Thyroid gland (tissue), 4 donors: ENCODE measurements around the gene CEP170B. TPM values are rescaled to one million over a fixed set of nuclear protein-coding genes. Genes with fewer than 3 reads are reported as not detected.

Experiments
- DNase-seq, 2 donors: peaks; one replicate each; pipeline ENCODE4 v3.0.0-alpha.2; 2019
- H3K27ac ChIP-seq, 3 donors: fragments of 200-600 bp; sonication (generic); 1 replicate in 2 of 3; 2 replicates in 1 of 3; pipeline ENCODE4 v1.5.1; 2016 to 2019; ENCODE audit warnings: mild to moderate bottlenecking in 1 of 3, moderate library complexity in 1 of 3
- H3K27me3 ChIP-seq: fragments of 200-600 bp; sonication (generic); one replicate; pipeline ENCODE4 v1.5.1; 2019
- H3K36me3 ChIP-seq, 2 donors: fragments of 200-600 bp; sonication (generic); one replicate each; pipeline ENCODE4 v1.5.1; 2016 to 2019
- H3K4me1 ChIP-seq, 2 donors: fragments of 200-600 bp; sonication (generic); one replicate each; pipeline ENCODE4 v1.5.1; 2017 to 2019
- H3K4me3 ChIP-seq, 3 donors: fragments of 200-600 bp; sonication (generic); replicated peaks in 1 of 3; 1 replicate in 2 of 3; 2 replicates in 1 of 3; pipeline ENCODE4 v1.5.1; 2016; ENCODE audit warnings: mild to moderate bottlenecking in 1 of 3
- H3K9me3 ChIP-seq: fragments of 200-600 bp; sonication (generic); one replicate; pipeline ENCODE4 v1.5.1; 2017
- POLR2A ChIP-seq, 2 donors: fragments of 450-650 bp; IDR thresholded peaks; one replicate each; pipeline ENCODE4 v1.6.1; 2017; ENCODE audit warnings: antibody characterized with exemption in 2 of 2, mild to moderate bottlenecking in 2 of 2, moderate library complexity in 1 of 2
- WGBS, 2 donors: methylation state at CpG; one replicate each; pipeline ENCODE4 v1.1.5; 2017; 5-methylcytosine and 5-hydroxymethylcytosine counted together
- intact Hi-C: fragments of 100-400 bp; cut with DNase I; formaldehyde crosslinking; loops from one replicate; pipeline ENCODE4 v1.15.1; 2023
- total RNA-seq, 4 donors: library from RNA; depleted of rRNA; stranded (reverse); fragments of >200 nt; gene quantifications; one replicate each; pipeline ENCODE4 v1.2.3, GENCODE V29; 2016
- TF ChIP-seq, protein P1 (sequence below), 6 experiments: fragments of 200-600 bp in 3 of 6; fragments of 450-650 bp in 3 of 6; sonication (generic) in 3 of 6; IDR thresholded peaks; one replicate each; pipeline ENCODE4 v1.5.1; 2016 to 2019; ENCODE audit warnings: antibody characterized with exemption in 6 of 6, mild to moderate bottlenecking in 2 of 6, inconsistent platforms in 1 of 6, moderate library complexity in 1 of 6

CEP170B gene
- total RNA-seq, 4 donors from 2014 or later, result 18.3 to 46.2 (median 27.4) TPM

GRCh38 chr14:104919993-104920315 lies 54.9 kb downstream of the CEP170B start:
- TF ChIP-seq, protein P1, sequence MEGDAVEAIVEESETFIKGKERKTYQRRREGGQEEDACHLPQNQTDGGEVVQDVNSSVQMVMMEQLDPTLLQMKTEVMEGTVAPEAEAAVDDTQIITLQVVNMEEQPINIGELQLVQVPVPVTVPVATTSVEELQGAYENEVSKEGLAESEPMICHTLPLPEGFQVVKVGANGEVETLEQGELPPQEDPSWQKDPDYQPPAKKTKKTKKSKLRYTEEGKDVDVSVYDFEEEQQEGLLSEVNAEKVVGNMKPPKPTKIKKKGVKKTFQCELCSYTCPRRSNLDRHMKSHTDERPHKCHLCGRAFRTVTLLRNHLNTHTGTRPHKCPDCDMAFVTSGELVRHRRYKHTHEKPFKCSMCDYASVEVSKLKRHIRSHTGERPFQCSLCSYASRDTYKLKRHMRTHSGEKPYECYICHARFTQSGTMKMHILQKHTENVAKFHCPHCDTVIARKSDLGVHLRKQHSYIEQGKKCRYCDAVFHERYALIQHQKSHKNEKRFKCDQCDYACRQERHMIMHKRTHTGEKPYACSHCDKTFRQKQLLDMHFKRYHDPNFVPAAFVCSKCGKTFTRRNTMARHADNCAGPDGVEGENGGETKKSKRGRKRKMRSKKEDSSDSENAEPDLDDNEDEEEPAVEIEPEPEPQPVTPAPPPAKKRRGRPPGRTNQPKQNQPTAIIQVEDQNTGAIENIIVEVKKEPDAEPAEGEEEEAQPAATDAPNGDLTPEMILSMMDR (IDR thresholded peaks at IDR 0.05), result no peak
- no peak for TF ChIP-seq POLR2A (IDR thresholded peaks at IDR 0.05)
- no peak for DNase-seq
- Histone ChIP-seq H3K36me3 (no peaks in the 10 kb centered on the region), H3K4me3 (no peak overlapping the region), H3K27me3 (no peaks in the 10 kb centered on the region), H3K4me1 (no peaks in the 10 kb centered on the region), H3K27ac (no peak overlapping the region), H3K9me3 (no peaks in the 10 kb centered on the region)
- WGBS, 2 donors, result 63 to 64% methylated on average over 3 of the region's 3 CpGs
- intact Hi-C loops, result no loop called here

DNA sequence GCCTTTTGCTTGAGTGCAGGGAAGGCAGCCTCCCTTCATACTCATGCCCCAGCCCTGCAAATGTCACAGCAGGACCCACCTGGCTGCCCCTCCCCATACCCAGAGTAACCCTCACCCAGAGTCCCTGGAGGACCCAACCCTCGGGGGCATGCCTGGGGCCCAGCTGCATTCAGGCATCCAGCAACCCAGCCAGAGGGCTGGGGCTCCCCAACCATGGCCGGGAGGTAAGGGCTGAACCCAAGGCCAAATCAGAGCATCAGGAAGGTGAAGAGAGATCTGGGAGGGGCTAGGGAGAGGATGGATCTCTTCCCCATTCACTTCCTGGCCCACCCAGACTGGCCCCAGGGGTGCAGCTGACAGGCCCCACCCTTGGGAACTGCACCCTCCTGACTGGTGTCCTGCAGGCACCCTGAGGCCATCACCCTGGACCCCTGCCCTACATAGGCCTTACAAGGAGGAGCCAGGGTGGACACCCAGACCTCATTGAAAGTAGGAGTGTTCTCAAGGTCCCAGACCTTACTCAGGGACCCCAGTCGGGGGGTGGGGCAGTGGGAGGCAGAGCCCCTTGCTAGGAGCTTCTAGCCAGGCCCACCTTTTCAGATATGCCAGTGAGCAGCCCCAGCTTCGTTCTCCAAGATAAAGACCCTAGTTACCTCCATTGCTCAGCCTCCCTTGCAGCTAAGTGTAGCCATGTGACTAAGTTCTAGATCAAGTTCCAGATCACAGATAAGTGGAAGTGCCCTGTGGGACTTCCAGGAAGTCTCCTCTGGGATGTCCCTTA lies 58.8 kb downstream of the CEP170B start:
- WGBS, 2 donors, result 85 to 86% methylated on average over 2 to 4 of the region's 4 CpGs
- intact Hi-C loops, result no loop called here
- no peak overlapping the region for H3K4me3 ChIP-seq
- no peaks in the 10 kb centered on the region for H3K27me3 ChIP-seq
- TF ChIP-seq POLR2A (IDR thresholded peaks at IDR 0.05), result no peak
- TF ChIP-seq, protein P1 (IDR thresholded peaks at IDR 0.05), result no peak
- no peaks in the 10 kb centered on the region for H3K9me3 ChIP-seq
- no peaks in the 10 kb centered on the region for H3K4me1 ChIP-seq
- no peak overlapping the region for H3K27ac ChIP-seq
- H3K36me3 ChIP-seq, result no peaks in the 10 kb centered on the region
- DNase-seq, result no peak

DNA sequence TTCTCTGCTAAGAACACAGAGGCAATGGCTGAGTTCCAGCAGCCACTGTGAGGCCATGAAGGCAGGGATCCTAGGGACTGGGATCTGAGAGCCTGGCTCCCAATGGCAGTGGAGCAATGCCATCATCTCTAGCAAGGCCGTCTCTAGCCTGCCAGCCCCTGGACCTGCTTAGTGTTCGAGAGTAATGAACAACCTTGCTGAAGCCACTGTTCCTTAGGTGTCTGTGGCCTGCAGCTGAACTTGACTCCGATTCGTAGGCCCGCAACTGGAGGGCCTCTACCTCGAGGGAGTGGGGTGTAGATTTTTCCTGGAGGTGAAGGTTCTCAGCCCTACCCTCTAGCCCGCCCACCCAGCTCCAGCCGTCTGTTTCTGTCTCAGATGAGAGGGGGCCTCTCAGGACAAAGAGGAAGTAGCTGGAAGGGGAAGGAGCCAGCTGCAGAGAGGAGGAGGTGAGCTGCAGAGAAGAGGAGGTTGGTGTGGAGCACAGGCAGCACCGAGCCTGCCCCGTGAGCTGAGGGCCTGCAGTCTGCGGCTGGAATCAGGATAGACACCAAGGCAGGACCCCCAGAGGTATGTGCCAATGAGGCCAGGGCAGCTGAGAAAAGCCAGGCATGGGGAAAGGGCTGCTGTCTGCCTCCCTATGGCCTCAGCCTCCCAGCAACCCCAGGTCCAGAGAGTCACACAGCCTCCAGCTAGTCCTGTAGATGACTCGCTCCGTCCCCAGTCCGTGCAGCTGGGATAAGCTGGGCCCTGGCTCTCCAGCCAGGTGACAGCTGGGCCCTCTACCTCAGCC lies 59.5 kb downstream of the CEP170B start, which contains the start of gene PLD4:
PLD4 (plus strand) TSS at position 459 of the 793 bp plus-strand sequence. CDS start 2,262 bp downstream, outside the sequence.
- H3K4me3 ChIP-seq, result no peak within 1 kb of the TSS
- H3K9me3 ChIP-seq, result no peaks in the 10 kb centered on the region
- no peaks in the 10 kb centered on the region for H3K27me3 ChIP-seq
- H3K27ac ChIP-seq, result no peak within 1 kb of the TSS
- WGBS, 2 donors, result 74 to 80% methylated on average over 9 to 11 of the region's 14 CpGs
- intact Hi-C loops, result no loop called here
- no peak for DNase-seq
- TF ChIP-seq POLR2A (IDR thresholded peaks at IDR 0.05), result no peak
- H3K36me3 ChIP-seq, result no peaks in the 10 kb centered on the region
- no peaks in the 10 kb centered on the region for H3K4me1 ChIP-seq

GRCh38 chr14:104925214-104925854 lies 60.3 kb downstream of the CEP170B start:
- no peak for DNase-seq
- intact Hi-C loops, result no loop called here
- TF ChIP-seq, protein P1 (IDR thresholded peaks at IDR 0.05), result no peak
- TF ChIP-seq POLR2A (IDR thresholded peaks at IDR 0.05), result no peak
- Histone ChIP-seq H3K4me3 (no peak overlapping the region), H3K4me1 (no peaks in the 10 kb centered on the region), H3K36me3 (no peaks in the 10 kb centered on the region), H3K9me3 (no peaks in the 10 kb centered on the region), H3K27me3 (no peaks in the 10 kb centered on the region), H3K27ac (no peak overlapping the region)
- WGBS, 2 donors, result 70 to 77% methylated on average over 2 to 5 of the region's 10 CpGs

- Histone ChIP-seq H3K36me3 (no peaks in the 10 kb centered on the region), H3K9me3 (no peaks in the 10 kb centered on the region), H3K27me3 (no peaks in the 10 kb centered on the region), H3K27ac (no peak overlapping the region), H3K4me1 (no peaks in the 10 kb centered on the region), H3K4me3 (no peak overlapping the region)
- TF ChIP-seq POLR2A (IDR thresholded peaks at IDR 0.05), result no peak
- TF ChIP-seq, protein P1 (IDR thresholded peaks at IDR 0.05), result no peak
- intact Hi-C loops, result no loop called here
- WGBS, 2 donors, result 69 to 90% methylated on average over 6 to 7 of the region's 15 CpGs
- DNase-seq, result peak in 1 of 2 donors; percentile 2
Measured at GRCh38 chr14:104925855-104926609, 61.0 kb downstream of the CEP170B start.
